Right lobe of liver (tissue), 4 donors: Measurements from ENCODE around the gene EIF4E1B.

ENCODE experiments used
- POLR2A ChIP-seq: fragments of 450-650 bp; IDR thresholded peaks from one replicate; pipeline ENCODE4 v1.6.1; 2017; ENCODE audit warnings: antibody characterized with exemption, mild to moderate bottlenecking
- TF ChIP-seq, protein P1 (sequence below), 4 donors: fragments of 200-600 bp in 3 of 4; fragments of 450-650 bp in 1 of 4; IDR thresholded peaks; one replicate each; pipeline versions ENCODE4 v1.5.1 to v1.8.0; 2016 to 2022; ENCODE audit warnings: antibody characterized with exemption in 4 of 4, mild to moderate bottlenecking in 2 of 4
- donor health status: DM: no; HTN: no; CAD: no.
- donor health status: DM: no; HTN: no; CAD: no.
- donor health status: DM: no; HTN: yes; CAD: no.

DNA sequence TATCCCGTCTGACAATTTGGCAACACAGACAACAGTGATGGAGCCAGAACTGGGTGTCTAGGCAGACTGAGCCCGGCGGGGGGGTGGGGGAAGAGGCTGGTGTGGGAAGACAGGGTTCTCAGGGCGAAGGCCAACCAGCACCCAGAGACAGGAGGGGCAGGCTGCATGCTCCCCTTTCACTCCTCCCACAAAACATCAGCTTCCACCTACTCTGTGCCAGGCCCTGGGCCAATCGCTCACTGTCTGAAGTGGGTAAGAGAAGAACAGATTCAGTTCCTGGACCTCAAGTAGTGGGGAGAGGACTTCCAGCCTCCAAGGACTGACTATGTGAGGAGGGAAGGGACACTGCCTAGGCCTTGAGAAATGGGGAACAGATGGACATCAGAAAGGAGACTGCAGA is 2.9 kb upstream of the EIF4E1B start:
- TF ChIP-seq, protein P1, sequence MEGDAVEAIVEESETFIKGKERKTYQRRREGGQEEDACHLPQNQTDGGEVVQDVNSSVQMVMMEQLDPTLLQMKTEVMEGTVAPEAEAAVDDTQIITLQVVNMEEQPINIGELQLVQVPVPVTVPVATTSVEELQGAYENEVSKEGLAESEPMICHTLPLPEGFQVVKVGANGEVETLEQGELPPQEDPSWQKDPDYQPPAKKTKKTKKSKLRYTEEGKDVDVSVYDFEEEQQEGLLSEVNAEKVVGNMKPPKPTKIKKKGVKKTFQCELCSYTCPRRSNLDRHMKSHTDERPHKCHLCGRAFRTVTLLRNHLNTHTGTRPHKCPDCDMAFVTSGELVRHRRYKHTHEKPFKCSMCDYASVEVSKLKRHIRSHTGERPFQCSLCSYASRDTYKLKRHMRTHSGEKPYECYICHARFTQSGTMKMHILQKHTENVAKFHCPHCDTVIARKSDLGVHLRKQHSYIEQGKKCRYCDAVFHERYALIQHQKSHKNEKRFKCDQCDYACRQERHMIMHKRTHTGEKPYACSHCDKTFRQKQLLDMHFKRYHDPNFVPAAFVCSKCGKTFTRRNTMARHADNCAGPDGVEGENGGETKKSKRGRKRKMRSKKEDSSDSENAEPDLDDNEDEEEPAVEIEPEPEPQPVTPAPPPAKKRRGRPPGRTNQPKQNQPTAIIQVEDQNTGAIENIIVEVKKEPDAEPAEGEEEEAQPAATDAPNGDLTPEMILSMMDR (IDR thresholded peaks at IDR 0.05) = no peak
- TF ChIP-seq POLR2A = no peak
